Occipital lobe (tissue), 2 donors: ENCODE measurements around the gene CTTN. TPM values are rescaled to one million over a fixed set of nuclear protein-coding genes. Genes with fewer than 3 reads are reported as not detected.

Source experiments
- DNase-seq: peaks from one replicate; lab custom pipeline; 2025; lab: John Stamatoyannopoulos, UW
- total RNA-seq: library from RNA; depleted of rRNA; stranded (reverse); fragments of >200 nt; gene quantifications from one replicate; pipeline ENCODE4 v1.2.3, GENCODE V29; 2014

CTTN gene
- total RNA-seq, 1 donor from 2014 or later, result 81.3 TPM

GRCh38 chr11:70428701-70429427 lies 30.5 kb downstream of the CTTN start:
- DNase-seq, result no peak

GRCh38 chr11:70429428-70429705 lies 31.0 kb downstream of the CTTN start:
- no peak for DNase-seq

GRCh38 chr11:70429724-70430521 lies 31.6 kb downstream of the CTTN start:
- DNase-seq, result no peak

DNA sequence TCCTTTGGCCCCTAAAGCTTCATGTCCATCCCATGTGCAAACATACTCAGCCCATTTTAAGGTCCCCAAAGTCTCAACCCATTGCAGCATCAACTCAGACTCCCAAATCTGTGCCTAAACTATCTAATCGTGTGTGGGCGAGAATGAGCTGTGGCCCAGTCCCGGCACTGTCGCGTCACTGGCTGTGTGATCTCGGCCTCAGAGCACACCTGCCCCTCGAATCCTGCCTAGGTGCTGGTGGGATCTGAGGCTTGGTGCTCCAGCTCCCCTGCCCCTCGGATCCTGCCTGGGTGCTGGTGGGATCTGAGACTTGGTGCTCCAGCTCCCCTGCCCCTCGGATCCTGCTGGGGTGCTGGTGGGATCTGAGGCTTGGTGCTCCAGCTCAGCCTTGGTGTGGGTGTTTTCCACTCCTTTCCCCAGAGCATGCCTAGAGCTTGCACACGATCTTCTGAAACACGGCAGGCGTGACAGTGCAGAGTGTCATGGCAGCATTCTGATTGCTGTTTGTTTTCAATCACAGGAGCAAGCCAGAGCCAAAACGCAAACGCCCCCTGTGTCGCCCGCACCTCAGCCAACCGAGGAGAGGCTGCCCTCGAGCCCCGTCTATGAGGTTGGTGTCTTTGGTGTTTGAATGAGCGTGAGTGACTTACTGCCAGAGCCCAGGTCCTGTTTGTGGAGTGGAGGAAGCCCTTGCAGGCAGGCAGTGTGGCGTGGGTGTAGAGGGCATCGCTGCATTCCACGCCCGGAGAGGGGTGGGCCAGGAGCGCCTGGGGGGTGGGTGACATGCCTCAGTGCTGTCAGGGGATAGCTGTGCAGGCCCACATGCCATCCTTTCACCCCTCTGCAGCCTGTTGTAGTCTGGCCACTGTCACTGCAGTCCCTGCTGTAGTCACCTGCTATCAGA lies 32.6 kb downstream of the CTTN start:
- DNase-seq, result no peak

DNA sequence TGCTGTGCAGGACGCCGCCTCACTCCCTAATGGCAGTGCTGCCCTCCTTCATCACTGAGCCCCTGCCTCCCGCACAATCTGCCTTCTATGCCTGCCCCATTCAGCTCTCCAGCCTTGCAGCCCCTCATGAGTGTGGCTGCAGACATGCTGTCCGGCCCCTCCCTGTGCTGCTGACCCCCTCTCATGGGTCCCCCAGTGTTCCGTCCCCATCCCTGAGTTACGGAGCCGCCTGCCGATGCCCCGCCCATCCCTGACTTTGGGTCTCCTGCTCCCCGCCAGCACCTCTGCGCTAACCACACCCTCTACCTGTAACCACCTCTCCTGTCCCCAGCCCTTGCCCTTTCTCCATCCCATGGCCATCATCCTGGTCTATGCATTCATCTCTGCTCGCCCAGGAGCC lies 33.3 kb downstream of the CTTN start:
- DNase-seq, result no peak

- no peak for DNase-seq
Measured at GRCh38 chr11:70432065-70432464, 33.7 kb downstream of the CTTN start.

DNA sequence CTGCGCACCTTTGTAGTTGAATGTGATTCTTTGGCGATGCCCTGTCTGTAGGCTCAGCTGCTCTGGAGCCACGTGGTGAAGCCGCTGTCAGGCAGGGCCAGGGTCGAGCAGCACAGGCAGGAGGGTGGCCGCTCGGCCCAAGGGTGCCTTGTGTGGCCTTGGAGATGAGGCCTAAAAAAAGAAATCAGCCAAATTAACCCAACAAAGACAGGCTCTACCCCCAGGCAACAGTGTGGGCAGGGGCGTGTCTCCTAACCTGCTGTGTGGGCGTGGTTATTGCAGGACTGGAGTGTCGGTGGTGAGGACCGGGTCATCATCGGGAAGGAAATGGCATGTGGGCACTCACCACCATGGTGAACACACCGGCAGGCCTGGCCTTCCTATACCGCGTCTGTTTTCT lies 34.3 kb downstream of the CTTN start:
- no peak for DNase-seq

DNA sequence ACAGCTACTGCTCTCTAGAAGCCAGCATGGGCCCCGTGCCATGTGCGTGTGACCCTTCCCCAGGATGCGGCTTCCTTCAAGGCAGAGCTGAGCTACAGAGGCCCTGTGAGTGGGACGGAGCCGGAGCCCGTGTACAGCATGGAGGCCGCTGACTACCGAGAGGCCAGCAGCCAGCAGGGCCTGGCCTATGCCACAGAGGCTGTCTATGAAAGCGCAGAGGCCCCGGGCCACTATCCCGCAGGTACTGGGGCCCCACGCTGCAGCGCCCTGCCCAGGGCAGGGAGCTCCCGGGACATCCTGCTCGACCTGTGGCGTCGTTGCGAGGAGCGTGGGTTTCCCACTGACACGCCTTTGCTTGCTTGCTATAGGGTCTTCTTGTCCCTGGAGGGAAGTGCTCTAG lies 34.7 kb downstream of the CTTN start:
- no peak for DNase-seq

- no peak for DNase-seq
Measured at GRCh38 chr11:70433526-70433925, 35.2 kb downstream of the CTTN start.

- DNase-seq, result no peak
Measured at GRCh38 chr11:70433966-70434812, 35.9 kb downstream of the CTTN start.

DNA sequence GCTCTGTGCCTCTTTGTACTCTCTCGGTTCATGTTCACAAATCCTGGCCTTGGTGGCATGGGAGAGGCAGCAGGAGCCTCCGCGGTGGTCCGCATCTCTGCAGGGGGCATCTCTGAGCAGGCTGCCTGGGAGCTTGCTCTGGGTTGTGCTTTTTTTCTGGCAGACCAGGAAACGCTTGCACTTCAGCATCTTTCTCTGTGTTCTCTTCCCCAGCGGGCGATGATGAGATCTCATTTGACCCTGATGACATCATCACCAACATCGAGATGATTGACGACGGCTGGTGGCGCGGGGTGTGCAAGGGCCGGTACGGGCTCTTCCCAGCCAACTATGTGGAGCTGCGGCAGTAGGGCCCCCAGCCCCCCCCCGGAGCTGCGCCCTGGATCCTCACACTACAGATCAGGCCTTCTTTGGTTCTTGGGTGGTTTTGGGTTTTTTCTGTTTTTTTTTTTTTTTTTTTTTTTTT lies 36.5 kb downstream of the CTTN start:
- DNase-seq, result no peak

DNA sequence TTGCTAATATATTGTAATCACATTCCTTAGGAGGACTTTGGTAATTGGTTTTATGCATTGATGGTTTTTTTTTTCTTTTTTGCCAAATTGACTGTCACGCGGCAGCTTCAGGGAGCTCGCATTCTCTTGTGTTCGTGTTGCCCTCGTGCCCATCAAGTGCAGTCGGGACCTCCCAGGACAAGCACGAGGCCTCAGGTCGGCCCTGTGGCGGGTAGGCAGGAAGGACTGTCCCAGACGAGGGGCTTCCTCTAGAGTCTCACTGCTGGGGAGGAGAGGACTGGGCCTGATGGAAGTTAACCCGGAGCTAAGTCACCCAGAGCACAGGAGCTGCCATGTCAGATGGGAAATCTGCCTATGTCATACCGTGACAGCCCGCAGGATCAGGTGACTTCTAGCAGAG lies 37.0 kb downstream of the CTTN start:
- DNase-seq, result no peak

GRCh38 chr11:70435765-70436500 lies 37.6 kb downstream of the CTTN start:
- no peak for DNase-seq

- no peak for DNase-seq
Measured at GRCh38 chr11:70436501-70436860, 38.2 kb downstream of the CTTN start.

DNA sequence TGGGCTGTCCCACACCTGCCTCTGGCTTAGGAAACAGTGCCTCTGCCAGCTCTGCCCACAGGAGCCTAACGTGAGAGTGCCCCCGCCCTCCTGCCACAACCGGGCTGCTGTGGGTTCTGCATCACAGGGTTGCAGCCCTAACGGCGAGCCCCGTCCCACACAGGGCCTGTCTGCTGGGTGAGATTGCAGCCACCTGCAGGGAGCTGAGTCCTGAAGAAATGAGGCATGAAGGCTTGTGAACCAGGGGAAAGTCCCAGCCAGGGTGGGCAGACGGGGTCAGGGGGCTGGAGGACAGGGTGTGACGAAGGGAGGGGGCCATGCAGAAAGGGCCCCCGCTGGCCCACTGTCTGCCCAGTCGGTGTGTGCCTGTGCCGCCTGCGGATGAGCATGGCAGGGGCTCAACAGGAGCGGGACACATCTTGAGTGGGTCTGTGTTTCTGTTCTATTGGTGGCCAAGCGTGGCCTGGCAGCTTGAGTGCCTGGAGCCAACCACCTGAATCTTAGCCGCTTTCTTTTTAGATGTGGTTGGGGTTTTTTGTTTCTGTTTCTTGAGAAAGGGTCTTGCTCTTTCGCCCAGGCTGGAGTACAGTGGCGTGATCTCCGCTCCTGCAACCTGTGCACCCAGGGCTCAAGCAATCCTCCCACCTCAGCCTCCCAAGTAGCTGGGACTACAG lies 38.9 kb downstream of the CTTN start:
- DNase-seq, result no peak

DNA sequence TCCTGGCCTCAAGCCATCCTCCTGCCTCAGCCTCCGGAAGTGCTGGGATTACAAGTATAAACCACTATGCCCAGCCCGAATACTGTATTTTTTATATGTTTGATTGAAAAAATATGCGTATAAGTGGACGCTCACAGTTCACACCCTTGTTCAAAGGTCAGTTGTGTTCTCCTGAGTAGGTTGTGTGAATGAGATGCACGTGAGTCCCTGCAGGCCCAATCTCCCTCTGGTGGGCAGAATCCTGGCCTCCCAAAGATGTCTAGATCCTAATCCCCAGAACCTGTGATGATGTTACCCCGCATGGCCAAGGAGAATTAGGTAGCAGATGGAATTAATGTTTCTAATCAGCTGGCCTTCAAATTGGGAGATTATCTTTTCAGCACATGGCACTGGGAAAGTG lies 41.9 kb downstream of the CTTN start:
- no peak for DNase-seq

DNA sequence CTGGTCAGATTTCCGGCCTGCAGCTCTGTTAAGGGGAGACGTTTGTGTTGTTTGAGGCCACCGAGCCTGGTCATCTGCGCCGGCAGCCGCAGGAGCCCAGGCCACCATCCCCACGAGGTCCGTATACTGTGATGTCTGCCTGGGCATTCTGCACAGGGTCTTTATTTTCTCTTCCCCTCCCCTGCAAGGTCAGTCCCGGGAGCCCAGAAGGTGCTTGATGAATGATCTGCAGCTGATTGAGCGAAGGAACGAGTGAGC lies 45.4 kb downstream of the CTTN start:
- DNase-seq, result no peak

DNA sequence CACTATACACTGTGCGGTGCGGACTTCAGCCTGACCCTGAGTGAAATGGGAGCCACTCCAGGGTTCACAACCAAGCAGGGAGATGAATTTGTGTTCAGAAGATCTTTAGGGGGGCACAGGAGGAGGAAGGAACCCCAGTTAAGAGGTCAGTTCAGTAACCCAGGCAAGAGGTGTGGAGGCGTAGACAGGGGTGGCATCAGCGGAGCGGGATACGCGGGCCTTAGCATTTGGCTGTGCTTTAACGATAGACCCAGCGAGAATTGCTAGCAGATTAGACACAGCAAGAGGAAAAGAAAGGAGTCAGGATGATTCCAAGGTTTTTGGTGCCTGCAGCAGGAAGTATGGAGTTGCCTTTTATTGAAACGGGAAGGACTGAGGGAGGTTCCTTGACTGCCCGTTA lies 46.8 kb downstream of the CTTN start:
- DNase-seq, result no peak

GRCh38 chr11:70445605-70446004 lies 47.3 kb downstream of the CTTN start:
- DNase-seq, result no peak

GRCh38 chr11:70448983-70449567 lies 50.7 kb downstream of the CTTN start:
- no peak for DNase-seq
